ENCODE measurements around the gene ASRGL1. TPM values are rescaled to one million over a fixed set of nuclear protein-coding genes. Genes with fewer than 3 reads are reported as not detected.
"Not testable (repeated sequence)": the region's sequence is repeated elsewhere in the genome, so short reads cannot be mapped to it uniquely, and the experiment has no call there.

Gene ASRGL1
- total and polyA plus RNA-seq, 2 of the 13 experiments (the other 11 are each of a cell fraction or from before 2014, with no cell fraction given): 50.8 to 97.5 TPM

DNA sequence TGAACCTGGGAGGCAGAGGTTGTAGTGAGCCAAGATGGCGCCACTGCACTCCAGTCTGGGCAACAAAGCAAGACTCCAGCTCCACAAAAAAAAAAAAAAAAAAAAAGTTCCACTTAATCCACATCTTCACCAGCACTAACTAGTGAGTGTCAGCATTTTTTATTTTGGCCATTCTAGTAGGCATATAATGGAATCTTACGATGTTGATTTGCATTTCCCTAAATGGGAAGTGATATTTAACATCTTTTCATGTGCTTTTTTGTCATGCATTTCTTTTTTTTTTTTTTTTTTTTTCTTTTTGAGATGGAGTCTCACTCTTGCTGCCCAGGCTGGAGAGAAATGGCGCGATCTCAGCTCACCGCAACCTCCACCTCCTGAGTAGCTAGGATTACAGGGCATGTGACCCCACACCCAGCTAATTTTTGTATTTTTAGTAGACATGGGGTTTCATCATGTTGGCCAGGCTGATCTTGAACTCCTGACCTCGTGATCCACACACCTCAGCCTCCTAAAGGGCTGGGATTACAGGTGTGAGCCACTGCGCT, 6.5 kb downstream of the ASRGL1 start:
- ATAC-seq; H3K27ac ChIP-seq (ENCODE audit: extremely low read length, insufficient read depth, low read length); BruUV-seq (replicated peaks); in situ Hi-C loops (cut with HindIII; ENCODE audit: extremely low pct_ligation_motif_present, low pct_unique_long_range_greater_than_20kb); H3K4me3 ChIP-seq (replicated peaks in 1 of 3; ENCODE audit: insufficient read depth in 1 of 3, low read depth in 2 of 3, low read length in 3 of 3); POLR2A ChIA-PET; CTCF ChIA-PET (ENCODE audit: low intra/inter-chr PET ratio, low total read pairs); H4K20me1 ChIP-seq (ENCODE audit: insufficient read depth, low read length); H3K27me3 ChIP-seq (ENCODE audit: control insufficient read depth in 1 of 2, insufficient read depth in 2 of 2, low read length in 2 of 2); FAIRE-seq; DNase-seq (ENCODE audit: low spot score); H3K9ac ChIP-seq (ENCODE audit: insufficient read depth, low read depth, low read length); H3K9me3 ChIP-seq (ENCODE audit: low read length); intact Hi-C loops (cut with micrococcal nuclease; ENCODE audit: unreplicated experiment); H2AFZ ChIP-seq (ENCODE audit: low read length); H3K4me2 ChIP-seq (ENCODE audit: low read depth, low read length): not testable (repeated sequence)
- WGBS (ENCODE audit: low lambda C conversion rate): over 99% methylated on average over 7 of the region's 7 CpGs
- peaks cover 18% of the 10 kb centered on the region for H3K79me2 ChIP-seq (ENCODE audit: insufficient read depth, low read length)
- H3K4me1 ChIP-seq (ENCODE audit: insufficient read depth, low read length): peaks cover 57% of the 10 kb centered on the region
- peak in 1 of 2 experiments; percentile 34; a peak in 2 of 4 replicates for TF ChIP-seq MAFK (conservative IDR thresholded peaks at IDR 0.05 in 1 of 2, IDR thresholded peaks at IDR 0.05 in 1 of 2; ENCODE audit: low read length in 2 of 2)
- peaks cover 3 to 23% of the 10 kb centered on the region in 2 experiments; a peak in 4 of 5 replicates for H3K36me3 ChIP-seq (replicated peaks in 1 of 2; ENCODE audit: control insufficient read depth in 1 of 2, insufficient read depth in 2 of 2, low read length in 2 of 2)

DNA sequence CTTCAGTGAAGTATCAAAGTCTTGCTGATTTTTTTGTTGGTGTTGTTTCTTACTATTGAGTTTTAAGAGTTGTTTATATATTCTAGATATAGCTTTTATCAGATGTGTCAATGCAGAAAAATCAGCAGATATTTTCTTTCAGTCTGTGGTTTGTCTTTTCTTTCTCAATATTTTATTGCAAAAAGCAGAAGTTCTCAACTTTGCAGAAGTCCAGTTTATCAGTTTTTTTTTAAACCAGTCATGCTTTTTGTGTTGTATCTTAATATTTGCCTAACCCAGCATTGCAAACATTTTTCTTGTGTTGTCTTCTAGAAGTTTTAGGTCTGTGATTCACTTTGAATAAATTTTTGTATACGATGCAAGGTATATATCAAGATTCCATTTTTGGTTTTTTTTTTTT, 7.0 kb downstream of the ASRGL1 start:
- FAIRE-seq (no peak), DNase-seq (ENCODE audit: low spot score) (no peak), ATAC-seq (no peak)
- POLR2A ChIA-PET: no interaction called here
- Histone ChIP-seq H3K27me3 (ENCODE audit: control insufficient read depth in 1 of 2, insufficient read depth in 2 of 2, low read length in 2 of 2) (no peaks in the 10 kb centered on the region), H3K4me3 (replicated peaks in 1 of 3; ENCODE audit: insufficient read depth in 1 of 3, low read depth in 2 of 3, low read length in 3 of 3) (no peak overlapping the region), H3K36me3 (replicated peaks in 1 of 2; ENCODE audit: control insufficient read depth in 1 of 2, insufficient read depth in 2 of 2, low read length in 2 of 2) (peaks cover 3 to 23% of the 10 kb centered on the region in 2 experiments; a peak in 4 of 5 replicates), H3K9me3 (ENCODE audit: low read length) (no peaks in the 10 kb centered on the region), H3K27ac (ENCODE audit: extremely low read length, insufficient read depth, low read length) (no peak overlapping the region), H3K4me2 (ENCODE audit: low read depth, low read length) (no peak overlapping the region), H3K79me2 (ENCODE audit: insufficient read depth, low read length) (peaks cover 15% of the 10 kb centered on the region), H3K9ac (ENCODE audit: insufficient read depth, low read depth, low read length) (no peak overlapping the region), H4K20me1 (ENCODE audit: insufficient read depth, low read length) (no peaks in the 10 kb centered on the region), H2AFZ (ENCODE audit: low read length) (no peak overlapping the region), H3K4me1 (ENCODE audit: insufficient read depth, low read length) (peaks cover 52% of the 10 kb centered on the region)
- in situ Hi-C loops (cut with HindIII; ENCODE audit: extremely low pct_ligation_motif_present, low pct_unique_long_range_greater_than_20kb) (no loop called here), intact Hi-C loops (cut with micrococcal nuclease; ENCODE audit: unreplicated experiment) (no loop called here)
- CTCF ChIA-PET (ENCODE audit: low intra/inter-chr PET ratio, low total read pairs): no interaction called here
- WGBS (ENCODE audit: low lambda C conversion rate): 98% methylated on average over 1 of the region's 1 CpG
- no TSS peak for BruUV-seq (replicated peaks)
- TF ChIP-seq ZNF264 (CRISPR knock-in tag; IDR thresholded peaks at IDR 0.05): no peak
- TF ChIP-seq ZNF337 (CRISPR knock-in tag; IDR thresholded peaks at IDR 0.05; ENCODE audit: borderline replicate concordance, low read depth): no peak
- no peak for TF ChIP-seq ZNF484 (CRISPR knock-in tag; IDR thresholded peaks at IDR 0.05; ENCODE audit: borderline replicate concordance, low read depth)
- no peak for TF ChIP-seq NONO (IDR thresholded peaks at IDR 0.05)
- TF ChIP-seq NONO (CRISPR knock-in tag; conservative IDR thresholded peaks at IDR 0.05): no peak
- TF ChIP-seq MXD3 (CRISPR knock-in tag; IDR thresholded peaks at IDR 0.05): no peak
- TF ChIP-seq ZFP82 (CRISPR knock-in tag; IDR thresholded peaks at IDR 0.05; ENCODE audit: borderline replicate concordance): no peak
- TF ChIP-seq SAP130 (CRISPR knock-in tag; IDR thresholded peaks at IDR 0.05; ENCODE audit: low read depth): no peak
- TF ChIP-seq FOXP4 (CRISPR knock-in tag; IDR thresholded peaks at IDR 0.05): no peak
- no peak for TF ChIP-seq ZFP91 (CRISPR knock-in tag; IDR thresholded peaks at IDR 0.05; ENCODE audit: borderline replicate concordance)
- TF ChIP-seq HBP1 (CRISPR knock-in tag; IDR thresholded peaks at IDR 0.05; ENCODE audit: low read depth): no peak

Data from HepG2 (cell line).